Prostate gland (tissue), 2 donors: ENCODE results near the gene TMA7.

Source experiments
- CTCF ChIP-seq, 4 experiments: fragments of 200-600 bp in 2 of 4; fragments of 450-650 bp in 2 of 4; sonication (generic) in 2 of 4; IDR thresholded peaks; 1 replicate in 3 of 4; 2 replicates in 1 of 4; pipeline ENCODE4 v1.5.1; 2016 to 2019; ENCODE audit warnings: antibody characterized with exemption in 4 of 4, mild to moderate bottlenecking in 2 of 4, moderate library complexity in 2 of 4
- POLR2A ChIP-seq: fragments of 450-650 bp; IDR thresholded peaks from one replicate; pipeline ENCODE4 v1.6.1; 2016; ENCODE audit warnings: antibody characterized with exemption, mild to moderate bottlenecking

- TF ChIP-seq POLR2A (no peak), CTCF (IDR thresholded peaks at IDR 0.05) (no peak)
Measured at GRCh38 chr3:48441940-48442339, 1.9 kb downstream of the TMA7 start.
